Lower lobe of right lung (tissue), 2 donors: ENCODE measurements around the gene SBSN. TPM values are rescaled to one million over a fixed set of nuclear protein-coding genes. Genes with fewer than 3 reads are reported as not detected.

Source experiments
- ATAC-seq, 2 donors: fragments of 200-7000 bp; cut with Tn5 transposase; one replicate each; pipeline ENCODE4 v1.9.1; 2020 to 2022; ENCODE audit warnings: mild to moderate bottlenecking in 2 of 2, moderate library complexity in 2 of 2
- DNase-seq: peaks from one replicate; pipeline ENCODE4 v3.0.0-alpha.2; 2020
- H3K27ac ChIP-seq: fragments of 200-600 bp; one replicate; pipeline ENCODE4 v1.8.0; 2022
- H3K27me3 ChIP-seq: fragments of 200-600 bp; one replicate; pipeline ENCODE4 v1.8.0; 2022; ENCODE audit warnings: low read depth
- H3K36me3 ChIP-seq: fragments of 200-600 bp; one replicate; pipeline ENCODE4 v1.8.0; 2022; ENCODE audit warnings: mild to moderate bottlenecking
- H3K4me1 ChIP-seq: fragments of 200-600 bp; one replicate; pipeline ENCODE4 v1.8.0; 2022
- H3K4me3 ChIP-seq: fragments of 200-600 bp; one replicate; pipeline ENCODE4 v1.8.0; 2022; ENCODE audit warnings: mild to moderate bottlenecking
- H3K9me3 ChIP-seq: fragments of 200-600 bp; one replicate; pipeline ENCODE4 v1.8.0; 2022
- intact Hi-C: fragments of 100-400 bp; cut with DNase I; formaldehyde crosslinking; loops from one replicate; pipeline ENCODE4 v1.11.0; 2022
- total RNA-seq: library from RNA; stranded (reverse); fragmentation: NEBNext Ultra II Directional; extraction: Animal tissue kit (Norgen Biotek cat#: 25700); gene quantifications from one replicate; pipeline ENCODE4 v1.2.1, GENCODE V29; 2021
- TF ChIP-seq, protein P1 (sequence below): fragments of 200-600 bp; IDR thresholded peaks from one replicate; pipeline ENCODE4 v1.8.0; 2022; ENCODE audit warnings: antibody characterized with exemption, mild to moderate bottlenecking
- donor health status: DM: no; HTN: yes; CAD: no; lungs with severe emphysema.

The SBSN gene
- total RNA-seq, 1 donor from 2014 or later = not detected

GRCh38 chr19:35533201-35533821, 5.2 kb upstream of the SBSN start, which contains the start of gene GAPDHS:
Gene GAPDHS, plus strand, starts transcription at chr19:35533456. Its CDS starts 72 bp downstream, at chr19:35533528.
- H3K27me3 ChIP-seq = peaks cover 61% of the 10 kb centered on the region
- intact Hi-C loops = no loop called here
- ATAC-seq (peak in 1 of 2 donors; percentile 11), DNase-seq (no peak)
- H3K36me3 ChIP-seq = no peaks in the 10 kb centered on the region
- no peak within 1 kb of the TSS for H3K27ac ChIP-seq
- peaks cover 10% of the 10 kb centered on the region for H3K4me1 ChIP-seq
- no peak within 1 kb of the TSS for H3K4me3 ChIP-seq
- TF ChIP-seq, protein P1, sequence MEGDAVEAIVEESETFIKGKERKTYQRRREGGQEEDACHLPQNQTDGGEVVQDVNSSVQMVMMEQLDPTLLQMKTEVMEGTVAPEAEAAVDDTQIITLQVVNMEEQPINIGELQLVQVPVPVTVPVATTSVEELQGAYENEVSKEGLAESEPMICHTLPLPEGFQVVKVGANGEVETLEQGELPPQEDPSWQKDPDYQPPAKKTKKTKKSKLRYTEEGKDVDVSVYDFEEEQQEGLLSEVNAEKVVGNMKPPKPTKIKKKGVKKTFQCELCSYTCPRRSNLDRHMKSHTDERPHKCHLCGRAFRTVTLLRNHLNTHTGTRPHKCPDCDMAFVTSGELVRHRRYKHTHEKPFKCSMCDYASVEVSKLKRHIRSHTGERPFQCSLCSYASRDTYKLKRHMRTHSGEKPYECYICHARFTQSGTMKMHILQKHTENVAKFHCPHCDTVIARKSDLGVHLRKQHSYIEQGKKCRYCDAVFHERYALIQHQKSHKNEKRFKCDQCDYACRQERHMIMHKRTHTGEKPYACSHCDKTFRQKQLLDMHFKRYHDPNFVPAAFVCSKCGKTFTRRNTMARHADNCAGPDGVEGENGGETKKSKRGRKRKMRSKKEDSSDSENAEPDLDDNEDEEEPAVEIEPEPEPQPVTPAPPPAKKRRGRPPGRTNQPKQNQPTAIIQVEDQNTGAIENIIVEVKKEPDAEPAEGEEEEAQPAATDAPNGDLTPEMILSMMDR = no peak
- H3K9me3 ChIP-seq = no peaks in the 10 kb centered on the region

- peaks cover 70% of the 10 kb centered on the region for H3K27me3 ChIP-seq
Observed at GRCh38 chr19:35531291-35531690, 3.2 kb upstream of the SBSN start.

DNA sequence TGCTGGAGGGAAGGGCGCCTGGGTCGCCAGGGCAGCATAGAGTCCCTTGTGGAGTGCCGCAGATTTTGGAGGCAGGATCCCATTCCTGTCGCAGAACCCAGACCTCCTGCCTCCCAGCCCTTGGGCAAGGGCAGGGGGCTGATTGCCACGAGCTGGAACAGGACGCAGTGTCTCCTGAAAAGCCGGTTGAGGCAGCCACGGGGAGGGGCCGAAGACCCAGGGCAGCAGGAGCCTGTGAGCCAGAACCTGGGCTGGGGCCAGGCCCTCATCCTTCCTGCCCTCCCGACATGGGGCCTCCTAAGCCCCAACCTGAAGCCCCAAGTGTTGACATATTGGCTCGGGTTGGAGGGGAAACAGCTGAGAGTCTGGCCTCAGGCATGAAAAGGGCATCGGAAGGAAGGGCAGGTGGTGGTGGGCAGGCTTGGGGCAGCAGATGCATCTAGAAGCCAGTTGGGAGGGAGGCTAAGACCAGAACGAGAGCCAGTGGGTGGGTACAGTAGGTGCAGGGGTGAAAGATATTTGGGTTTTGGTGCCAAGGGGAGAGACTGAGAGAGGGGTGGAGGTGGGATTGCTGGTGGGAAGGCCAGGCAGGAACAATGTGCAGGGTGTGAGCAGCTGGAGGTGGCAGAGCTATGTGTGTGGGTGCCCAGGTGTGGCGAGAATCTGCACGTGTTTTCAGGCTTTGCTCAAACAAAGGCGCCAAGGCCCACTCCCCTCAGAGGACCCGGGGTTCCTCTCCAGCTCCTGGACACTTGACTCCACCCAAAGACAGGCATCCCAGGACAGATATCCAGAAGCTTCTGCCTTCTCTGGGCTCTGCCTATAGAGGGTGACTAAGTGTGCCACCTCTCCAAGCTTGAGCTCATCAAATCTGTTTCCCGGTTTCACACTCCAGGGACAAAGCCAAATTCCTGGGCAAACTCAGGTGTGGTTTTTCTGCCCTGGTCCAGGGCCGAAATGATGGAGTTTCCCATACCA, 1.4 kb upstream of the SBSN start:
- DNase-seq = no peak
- Histone ChIP-seq H3K27me3 (peaks cover 79% of the 10 kb centered on the region), H3K9me3 (no peaks in the 10 kb centered on the region), H3K4me1 (peaks cover 10% of the 10 kb centered on the region), H3K4me3 (no peak overlapping the region), H3K27ac (no peak overlapping the region), H3K36me3 (no peaks in the 10 kb centered on the region)
- no peak for ATAC-seq
- TF ChIP-seq, protein P1 = no peak
- intact Hi-C loops = no loop called here

More at GRCh38 chr19:35531291-35531690, 3.2 kb upstream of the SBSN start:
- Histone ChIP-seq H3K4me1 (peaks cover 10% of the 10 kb centered on the region), H3K36me3 (no peaks in the 10 kb centered on the region), H3K27ac (no peak overlapping the region), H3K4me3 (no peak overlapping the region), H3K9me3 (no peaks in the 10 kb centered on the region)
- TF ChIP-seq, protein P1 = no peak
- ATAC-seq (no peak), DNase-seq (no peak)
- intact Hi-C loops = no loop called here

DNA sequence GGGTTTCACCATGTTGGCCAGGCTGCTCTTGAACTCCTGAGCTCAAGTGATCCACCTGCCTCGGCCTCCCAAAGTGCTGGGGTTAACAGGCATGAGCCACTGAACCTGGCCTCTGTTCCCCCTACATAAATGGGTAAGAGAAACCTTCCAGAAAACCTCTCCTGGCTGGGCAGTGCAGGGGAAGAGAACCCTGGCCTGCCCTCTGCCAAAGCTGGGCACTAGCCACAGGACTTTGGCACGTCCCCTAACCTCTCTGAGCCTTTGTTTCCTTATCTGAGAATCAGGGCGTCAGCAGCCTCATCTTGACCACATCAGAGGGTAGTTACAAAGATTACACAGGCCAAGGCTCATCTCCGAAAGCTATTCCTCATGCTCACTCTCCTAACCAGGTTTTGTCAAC, 2.2 kb downstream of the SBSN start:
- Histone ChIP-seq H3K27ac (no peak overlapping the region), H3K27me3 (peaks cover 43% of the 10 kb centered on the region), H3K4me1 (no peaks in the 10 kb centered on the region), H3K4me3 (no peak overlapping the region), H3K36me3 (no peaks in the 10 kb centered on the region), H3K9me3 (no peaks in the 10 kb centered on the region)
- TF ChIP-seq, protein P1 = no peak
- DNase-seq (no peak), ATAC-seq (no peak)
- intact Hi-C loops = no loop called here

DNA sequence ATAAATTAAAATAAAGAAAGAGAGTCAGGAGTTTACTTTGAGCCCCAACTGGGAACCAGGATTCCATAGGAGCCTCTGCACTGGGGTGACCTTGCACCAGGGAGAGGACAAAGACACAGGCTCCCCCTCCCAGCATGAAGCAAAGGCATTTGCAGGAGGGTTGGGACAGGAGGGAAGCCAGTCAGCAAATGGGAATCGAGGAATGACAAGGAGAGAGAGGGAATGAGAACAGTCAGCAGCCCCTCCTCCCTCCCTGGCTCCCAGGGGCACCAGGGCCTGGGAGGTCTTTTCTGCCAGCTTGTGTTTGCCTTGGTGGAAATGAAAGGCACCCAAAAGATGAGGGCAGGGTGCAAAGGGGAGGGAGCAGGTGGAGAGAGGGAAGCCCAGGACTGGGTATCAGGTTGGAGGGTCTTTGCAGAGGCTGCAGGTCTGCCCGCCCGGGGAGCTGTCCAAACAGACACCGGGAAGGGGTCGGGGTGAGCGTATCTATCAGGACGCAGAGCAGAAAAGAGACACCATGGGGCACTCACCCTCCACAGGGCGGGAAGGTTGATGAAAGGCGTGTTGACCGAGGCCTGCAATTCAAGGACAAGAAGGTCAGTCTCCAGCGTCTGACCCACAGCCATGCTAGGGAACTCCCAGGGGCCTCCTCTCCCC, 3.8 kb downstream of the SBSN start:
- DNase-seq (no peak), ATAC-seq (no peak)
- Histone ChIP-seq H3K4me3 (no peak overlapping the region), H3K36me3 (no peaks in the 10 kb centered on the region), H3K4me1 (no peaks in the 10 kb centered on the region), H3K27ac (no peak overlapping the region), H3K9me3 (no peaks in the 10 kb centered on the region), H3K27me3 (peaks cover 29% of the 10 kb centered on the region)
- TF ChIP-seq, protein P1 = no peak
- intact Hi-C loops = no loop called here
